NCI-H2107 (cell line): ENCODE results near the gene SLC25A17.
"Not testable (repeated sequence)": the region's sequence is repeated elsewhere in the genome, so short reads cannot be mapped to it uniquely, and the experiment has no call there.

ENCODE experiments used
- DNase-seq: peaks from one replicate; lab custom pipeline; 2025; lab: John Stamatoyannopoulos, UW

Gene SLC25A17

DNA sequence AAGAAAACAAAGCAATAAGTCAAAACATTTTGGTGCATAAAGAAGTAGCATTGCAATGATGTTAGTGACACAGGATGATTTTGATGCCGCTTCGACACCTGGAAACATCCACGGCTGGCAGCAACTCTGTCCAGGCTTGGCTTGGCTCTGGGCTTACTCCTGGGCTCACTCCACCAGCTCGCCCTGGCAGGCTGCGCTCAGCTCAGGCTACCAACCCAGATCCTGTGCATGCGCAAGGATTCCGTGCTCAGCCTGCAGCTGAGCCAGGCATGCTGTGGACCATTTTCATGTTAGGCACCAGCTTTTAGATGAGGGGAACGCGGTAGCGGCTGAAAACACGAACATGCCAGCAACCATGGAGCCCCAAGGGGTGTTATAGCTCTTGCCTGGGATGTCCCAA lies 66.0 kb downstream of the SLC25A17 start:
- no peak for DNase-seq

DNA sequence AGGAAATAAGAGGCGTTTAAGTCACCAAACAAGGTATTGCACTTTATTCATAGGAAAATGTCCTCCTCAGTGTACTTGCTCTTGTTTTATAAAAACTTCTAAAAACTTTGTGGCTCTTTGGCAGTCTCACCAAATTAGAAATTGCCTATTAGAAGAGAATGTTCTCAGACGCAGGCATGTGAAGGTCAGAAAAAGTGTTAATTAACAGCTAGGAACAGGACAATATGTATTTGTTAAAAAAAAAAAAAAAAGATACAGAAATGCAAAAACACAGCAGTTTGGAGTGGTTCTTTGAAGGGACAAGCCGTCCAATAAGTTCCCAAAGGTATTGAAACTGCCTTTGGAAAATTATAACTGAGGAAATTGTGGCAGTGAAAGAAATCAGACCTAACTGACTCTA lies 67.9 kb downstream of the SLC25A17 start:
- no peak for DNase-seq

GRCh38 chr22:40749829-40750228 lies 69.3 kb downstream of the SLC25A17 start:
- DNase-seq = no peak

- DNase-seq = no peak
Measured at GRCh38 chr22:40748388-40749355, 70.5 kb downstream of the SLC25A17 start.

DNA sequence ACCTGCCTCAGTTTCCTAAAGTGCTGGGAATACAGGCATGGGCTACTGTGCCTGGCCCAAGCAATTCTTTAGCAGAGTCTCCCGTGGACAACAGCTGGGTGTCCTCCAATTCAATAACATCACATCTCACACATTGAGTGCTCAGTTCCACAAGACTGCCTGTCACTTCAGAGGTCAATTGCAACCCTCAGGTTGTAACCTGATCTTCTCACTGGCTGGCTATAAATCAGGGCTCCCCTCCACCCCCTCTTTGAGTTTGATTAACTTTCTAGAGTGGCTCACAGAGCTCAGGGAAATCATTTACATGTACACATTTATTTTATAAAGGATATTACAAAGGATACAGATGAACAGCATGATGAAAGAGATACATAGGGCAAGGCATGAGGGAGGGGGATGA lies 71.8 kb downstream of the SLC25A17 start:
- no peak for DNase-seq

DNA sequence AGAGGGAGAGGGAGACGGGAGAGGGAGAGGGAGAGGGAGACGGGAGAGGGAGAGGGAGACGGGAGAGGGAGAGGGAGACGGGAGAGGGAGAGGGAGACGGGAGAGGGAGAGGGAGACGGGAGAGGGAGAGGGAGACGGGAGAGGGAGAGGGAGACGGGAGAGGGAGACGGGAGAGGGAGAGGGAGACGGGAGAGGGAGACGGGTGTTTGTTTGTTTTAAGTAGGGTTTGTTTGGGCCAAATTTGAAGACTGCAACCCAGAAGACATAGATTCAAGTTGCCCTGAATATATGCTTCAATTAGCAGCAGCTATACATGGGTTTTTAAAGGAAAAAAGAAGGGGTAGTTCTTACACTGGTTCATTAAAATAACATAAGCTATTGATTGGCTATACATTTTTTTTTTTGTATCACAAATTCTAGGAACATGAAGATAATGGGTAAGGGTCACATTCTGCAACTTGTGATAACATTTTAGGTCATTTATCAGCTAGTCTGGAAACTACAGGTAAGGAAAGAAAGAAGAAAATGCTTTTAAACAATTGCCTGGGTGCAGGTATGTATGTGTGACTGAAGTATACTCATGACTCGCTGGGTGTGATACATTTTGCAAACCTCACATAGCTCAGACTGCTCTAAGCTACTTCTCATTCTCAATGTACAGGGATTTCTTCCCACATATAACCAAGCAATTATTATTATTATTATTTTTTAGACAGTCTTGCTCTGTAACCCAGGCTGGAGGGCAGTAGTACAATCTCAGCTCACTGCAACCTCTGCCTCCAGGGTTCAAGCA lies 72.5 kb downstream of the SLC25A17 start:
- no peak for DNase-seq

GRCh38 chr22:40743768-40744167 lies 75.4 kb downstream of the SLC25A17 start:
- DNase-seq = no peak

GRCh38 chr22:40741116-40741515 lies 78.0 kb downstream of the SLC25A17 start:
- DNase-seq = no peak

GRCh38 chr22:40739721-40740120 lies 79.4 kb downstream of the SLC25A17 start:
- DNase-seq = no peak

DNA sequence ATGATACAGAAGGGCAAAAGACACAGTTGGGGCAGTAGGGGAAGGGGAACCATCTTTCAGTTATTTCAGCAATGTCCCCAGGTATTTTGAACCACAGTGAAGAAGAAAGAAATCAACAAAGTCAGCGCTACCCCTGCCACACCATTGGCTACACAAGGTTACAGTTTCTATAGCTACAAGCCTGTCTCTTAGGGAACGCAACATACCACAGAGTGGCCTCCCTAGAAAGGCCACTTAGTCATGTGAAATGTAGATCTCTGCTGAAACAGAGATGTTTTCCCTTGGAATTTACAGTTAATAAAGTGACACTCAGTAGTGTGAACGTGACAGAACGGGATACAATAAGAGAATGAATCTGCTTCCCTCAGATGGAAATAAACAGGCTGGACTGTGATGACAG lies 85.2 kb downstream of the SLC25A17 start:
- no peak for DNase-seq

GRCh38 chr22:40732999-40733292 lies 86.2 kb downstream of the SLC25A17 start:
- DNase-seq = no peak

DNA sequence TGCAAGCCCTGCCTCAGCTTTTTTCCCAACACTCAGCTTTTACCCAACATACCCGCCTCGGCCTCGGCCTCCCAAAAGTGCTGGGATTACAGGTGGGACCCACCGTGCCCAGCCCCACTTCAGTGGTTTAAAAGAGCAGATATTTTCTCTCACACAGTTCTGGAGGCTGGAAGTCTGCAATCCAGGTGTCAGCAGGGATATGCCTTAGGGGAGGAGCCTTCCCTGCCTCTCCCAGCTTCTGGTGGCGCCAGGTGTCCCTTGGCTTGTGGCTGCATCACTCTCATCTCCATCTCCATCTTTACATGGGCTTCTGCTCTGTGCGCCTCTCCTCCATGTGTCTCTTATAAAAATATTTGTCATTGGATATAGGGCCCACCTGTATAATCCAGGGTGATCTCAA lies 89.9 kb downstream of the SLC25A17 start:
- DNase-seq = no peak

GRCh38 chr22:40728731-40729189 lies 90.4 kb downstream of the SLC25A17 start:
- DNase-seq = no peak

- no peak for DNase-seq
Measured at GRCh38 chr22:40727964-40728615, 91.1 kb downstream of the SLC25A17 start.

DNA sequence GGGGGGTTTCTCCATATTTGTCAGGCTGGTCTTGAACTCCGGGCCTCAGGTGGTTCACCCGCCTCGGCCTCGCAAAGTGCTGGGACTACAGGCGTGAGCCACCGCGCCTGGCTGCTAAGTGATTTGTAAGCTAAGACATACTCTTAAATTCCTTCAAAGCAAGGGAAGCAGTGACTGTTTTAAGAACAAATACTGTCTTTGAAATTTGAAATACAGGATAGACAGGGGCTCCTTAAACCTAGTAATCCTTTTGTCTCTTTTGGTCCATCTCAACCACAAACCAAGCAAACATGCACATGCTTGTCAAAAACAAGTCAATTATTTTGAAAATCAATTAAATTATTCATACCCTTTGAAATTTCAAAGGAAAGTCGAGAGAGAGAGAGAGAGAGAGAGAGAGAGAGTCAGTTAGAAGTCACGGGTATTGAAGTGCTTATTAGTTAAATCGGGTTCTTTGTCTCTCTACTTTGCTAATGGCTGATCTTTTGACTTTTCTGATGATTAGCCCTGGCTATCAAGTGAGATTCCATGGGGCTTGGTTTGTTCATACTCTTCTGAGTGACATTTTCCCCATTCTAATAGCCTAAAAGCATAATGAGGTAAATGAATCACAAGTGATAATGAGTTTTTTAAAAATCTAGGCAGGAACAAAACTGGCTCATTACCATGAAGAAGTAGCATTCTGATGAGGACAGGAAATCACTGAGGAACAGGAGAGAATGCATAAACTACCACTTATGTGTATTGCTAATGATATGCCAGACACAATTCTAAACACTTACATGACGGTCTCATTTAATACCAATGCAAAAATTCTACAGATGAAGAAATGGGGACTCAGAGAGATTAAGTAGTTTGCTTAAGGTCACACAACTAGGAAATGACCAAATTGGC lies 91.8 kb downstream of the SLC25A17 start:
- DNase-seq = no peak

DNA sequence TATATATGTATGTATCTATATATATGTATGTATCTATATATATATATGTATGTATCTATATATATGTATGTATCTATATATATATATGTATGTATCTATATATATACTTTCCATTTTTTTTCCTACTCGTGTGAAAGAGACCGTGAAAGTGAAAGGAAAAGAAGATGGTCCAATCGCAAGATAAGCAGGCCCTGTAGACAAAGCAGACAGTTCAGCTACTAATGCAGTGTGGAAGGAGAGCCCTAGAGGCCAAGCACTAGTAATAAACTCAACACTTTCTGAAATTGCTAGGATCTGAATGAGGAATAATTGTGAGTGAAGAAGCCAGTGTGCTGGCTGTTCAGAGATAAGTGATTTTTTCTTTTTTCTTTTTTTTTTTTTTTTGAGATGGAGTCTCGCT lies 92.6 kb downstream of the SLC25A17 start:
- no peak for DNase-seq

DNA sequence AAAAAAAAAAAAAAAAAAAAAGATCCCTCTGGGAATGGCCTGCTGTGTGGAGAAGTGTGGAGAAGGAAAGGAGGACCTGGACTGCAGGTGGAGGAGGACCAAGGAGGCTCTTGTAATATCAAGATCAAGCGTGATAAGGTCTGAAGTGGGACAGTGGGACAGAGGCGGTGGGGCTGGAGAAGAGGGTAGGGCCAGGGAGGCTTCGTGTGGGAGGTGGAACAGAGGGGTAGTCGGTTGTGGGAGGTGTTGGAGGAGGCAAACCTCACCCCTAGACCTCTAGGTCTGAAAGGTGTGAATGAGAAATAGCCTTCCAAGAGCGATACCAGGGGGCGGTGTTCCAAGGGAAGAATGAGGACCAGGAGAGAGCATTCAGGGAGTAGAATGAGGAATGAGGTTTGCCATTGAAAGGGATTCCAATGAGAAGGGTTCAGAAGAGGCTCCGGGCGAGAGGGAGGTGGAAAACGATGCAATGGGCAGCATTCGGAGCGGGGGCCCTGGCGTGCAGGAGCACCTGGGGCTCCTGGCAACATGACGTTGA lies 95.7 kb downstream of the SLC25A17 start:
- DNase-seq = no peak

- no peak for DNase-seq
Measured at GRCh38 chr22:40721266-40721665, 97.9 kb downstream of the SLC25A17 start.

DNA sequence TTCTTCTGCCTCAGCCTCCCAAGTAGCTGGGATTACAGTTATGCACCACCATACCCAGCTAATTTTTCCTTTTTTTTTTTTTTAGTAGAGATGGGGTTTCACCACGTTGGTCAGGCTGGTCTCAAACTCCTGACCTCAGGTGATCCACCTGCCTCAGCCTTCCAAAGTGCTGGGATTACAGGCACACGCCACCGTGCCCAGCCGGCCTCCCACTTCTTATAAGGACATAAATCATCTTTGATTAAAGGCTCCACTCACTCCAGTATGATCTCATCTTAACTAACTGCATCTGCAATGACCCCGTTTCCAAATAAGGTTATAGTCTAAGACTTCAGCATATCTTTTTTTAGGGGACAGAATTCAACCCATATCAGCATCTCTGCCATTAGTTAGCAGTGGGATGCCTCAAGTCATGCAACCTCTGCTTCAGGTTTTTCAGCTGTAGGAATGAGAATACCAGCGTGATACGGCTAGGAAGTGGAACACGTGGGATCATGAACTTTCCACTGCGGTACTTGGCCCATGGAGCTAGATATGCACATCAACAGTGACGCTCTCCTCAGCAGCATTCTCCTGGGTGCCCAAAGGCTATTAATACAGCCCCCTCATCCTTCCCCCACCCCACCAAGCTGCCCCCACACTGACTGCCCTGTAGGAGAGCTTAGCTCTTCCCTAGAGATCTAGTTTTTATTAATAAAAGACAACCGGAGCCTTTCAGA lies 98.4 kb downstream of the SLC25A17 start:
- no peak for DNase-seq

GRCh38 chr22:40720156-40720537 lies 99.0 kb downstream of the SLC25A17 start:
- DNase-seq = not testable (repeated sequence)
